Measurements from ENCODE around the gene IL34.

Gene IL34

DNA sequence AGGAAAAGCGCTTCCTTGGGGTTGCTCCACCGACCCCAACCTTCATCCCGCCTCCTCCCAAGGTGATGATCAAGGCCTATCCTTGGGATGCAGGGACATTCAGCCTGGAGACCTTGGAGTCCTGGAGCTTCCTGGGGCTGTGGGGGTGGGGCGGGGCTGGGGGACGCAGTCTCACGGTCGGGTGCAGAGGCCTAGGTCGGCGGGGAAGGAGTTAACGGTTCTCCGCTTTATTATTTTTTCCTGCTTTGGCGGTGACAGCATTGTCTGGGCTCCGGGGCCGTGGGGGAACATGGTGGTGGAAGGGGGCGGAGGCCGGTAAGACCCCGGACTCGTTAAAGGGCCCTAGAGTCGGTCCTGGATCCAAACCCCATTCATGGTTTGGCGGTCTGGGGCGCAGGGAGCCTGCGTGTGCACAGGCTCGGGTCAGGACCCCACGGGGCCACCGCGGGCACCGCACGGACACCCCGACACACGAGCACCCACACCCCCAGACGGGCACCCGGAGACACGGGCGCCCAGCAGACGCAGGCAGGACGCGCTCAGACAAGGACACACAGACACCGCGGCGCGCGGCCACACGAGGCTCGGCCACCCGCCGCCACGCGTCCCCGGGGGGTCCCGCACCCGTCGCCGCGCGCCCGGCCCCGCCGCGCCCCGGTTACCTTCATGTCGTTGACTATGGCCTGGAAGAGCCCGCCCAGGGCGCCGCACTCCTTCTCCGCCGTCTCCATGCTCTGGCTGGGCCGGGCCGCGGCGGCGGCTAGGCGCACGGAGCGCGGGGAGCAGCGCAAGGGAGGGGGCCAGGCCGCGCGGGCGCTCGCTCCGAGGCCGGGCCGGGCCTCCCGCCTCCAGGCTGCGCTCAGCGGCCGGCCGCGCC, 38.9 kb downstream of the IL34 start:
- ATAC-seq, result peak; percentile 43
- no peak overlapping the region for H3K27ac Mint-ChIP-seq

DNA sequence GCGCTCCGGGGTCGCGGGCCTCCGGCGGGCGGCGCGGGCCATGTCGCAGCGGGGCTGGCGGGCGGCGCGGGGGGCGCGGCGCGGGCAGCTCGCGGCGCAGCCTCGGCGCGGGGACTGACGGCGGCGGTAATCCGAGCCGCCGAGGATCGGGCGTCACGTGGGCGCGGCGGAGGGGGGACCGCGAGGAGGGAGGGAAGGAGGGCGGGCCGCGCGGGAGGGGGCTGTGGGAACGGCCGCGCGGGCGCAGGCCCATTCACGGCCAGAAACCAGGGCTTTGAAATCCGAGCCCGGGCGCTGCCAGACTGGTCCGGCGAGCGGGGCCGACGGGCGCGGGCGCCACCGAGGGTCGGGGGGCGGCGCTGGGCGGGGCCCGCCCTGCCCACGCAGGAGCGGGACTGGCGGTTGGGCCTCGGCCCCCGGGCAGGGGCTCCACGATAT, 39.6 kb downstream of the IL34 start, which contains the start of gene MTSS2:
TSS of gene MTSS2 (minus strand) at position 116 of the 438 bp plus-strand sequence. CDS start 262 bp downstream, outside the sequence.
- peak; percentile 4 for ATAC-seq
- Mint-ChIP-seq H3K36me3 (no peaks in the 10 kb centered on the region), H3K4me3 (peak within 1 kb of the TSS; percentile 18), H3K9me3 (no peaks in the 10 kb centered on the region), H3K27ac (no peak within 1 kb of the TSS), H3K4me1 (no peaks in the 10 kb centered on the region)
- no peak for DNase-seq (ENCODE audit: low spot score in 2 of 2)

More for the DNA sequence above, 38.9 kb downstream of the IL34 start:
- no peaks in the 10 kb centered on the region for H3K36me3 Mint-ChIP-seq
- H3K4me3 Mint-ChIP-seq, result peak overlapping the region; percentile 18
- H3K9me3 Mint-ChIP-seq, result no peaks in the 10 kb centered on the region
- peaks cover 6% of the 10 kb centered on the region for H3K4me1 Mint-ChIP-seq
- DNase-seq (ENCODE audit: low spot score in 2 of 2), result no peak

DNA sequence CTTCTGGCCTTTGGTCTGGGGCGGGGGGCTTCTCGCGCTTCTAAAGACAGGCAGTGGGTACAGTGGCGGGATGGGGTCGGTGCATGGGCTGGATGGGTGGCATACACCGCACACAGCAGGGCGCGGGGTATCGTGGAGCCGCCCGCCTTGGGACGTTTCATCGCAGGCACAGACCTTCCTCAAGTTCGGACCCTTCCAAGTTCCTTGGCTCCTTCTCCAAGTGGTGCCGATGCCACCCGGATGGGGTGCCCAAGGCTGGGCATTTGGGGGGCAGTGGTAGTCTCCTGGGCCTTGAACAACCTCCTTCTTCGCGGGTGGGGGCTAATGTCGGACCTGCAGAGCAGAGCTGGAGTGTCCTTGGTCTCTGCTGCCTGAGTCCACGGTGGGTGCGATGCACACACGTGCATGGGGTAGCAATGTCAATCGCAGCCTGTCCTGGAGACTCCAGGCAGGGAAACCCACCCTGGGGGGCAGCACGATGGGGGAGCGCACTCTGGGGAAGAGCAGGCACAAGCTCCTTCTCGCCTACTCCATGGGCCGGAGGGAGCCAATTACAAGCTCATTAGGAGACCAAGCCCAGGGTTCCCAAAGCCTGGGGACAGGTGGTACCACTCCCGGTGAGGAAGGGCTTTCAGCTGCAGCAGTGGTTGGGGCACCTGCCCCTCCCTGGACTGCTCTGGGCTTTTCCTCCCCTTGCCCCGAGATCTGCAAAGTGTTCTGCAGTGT, 40.2 kb downstream of the IL34 start:
- DNase-seq (ENCODE audit: low spot score in 2 of 2) (no peak), ATAC-seq (no peak)
- no peaks in the 10 kb centered on the region for H3K4me1 Mint-ChIP-seq
- no peak overlapping the region for H3K27ac Mint-ChIP-seq
- no peak overlapping the region for H3K4me3 Mint-ChIP-seq
- H3K36me3 Mint-ChIP-seq, result no peaks in the 10 kb centered on the region
- H3K9me3 Mint-ChIP-seq, result no peaks in the 10 kb centered on the region

DNA sequence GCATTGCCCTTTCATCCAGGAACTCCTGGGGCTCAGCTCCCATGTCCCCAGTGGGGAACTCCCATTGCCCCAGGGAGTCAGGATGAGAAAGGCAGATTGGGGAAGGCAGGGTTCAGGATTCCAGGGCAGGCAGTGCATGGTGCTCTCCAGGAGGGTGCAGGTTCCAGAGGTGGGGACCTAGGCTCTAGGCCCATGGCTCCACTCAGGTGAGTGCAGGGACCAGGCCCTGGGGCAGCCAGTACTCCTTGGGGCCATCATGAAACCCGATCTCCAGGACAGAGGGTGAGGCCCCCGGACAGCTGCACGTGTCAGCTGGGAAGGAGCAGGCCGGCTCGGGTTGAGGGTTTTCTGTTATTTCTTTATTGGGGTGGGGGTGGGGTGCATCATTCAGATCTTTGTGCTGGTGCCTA, 40.7 kb downstream of the IL34 start:
- Mint-ChIP-seq H3K27ac (no peak overlapping the region), H3K9me3 (no peaks in the 10 kb centered on the region), H3K36me3 (no peaks in the 10 kb centered on the region), H3K4me3 (peak overlapping the region; percentile 20), H3K4me1 (no peaks in the 10 kb centered on the region)
- no peak for DNase-seq (ENCODE audit: low spot score in 2 of 2)
- ATAC-seq, result no peak

DNA sequence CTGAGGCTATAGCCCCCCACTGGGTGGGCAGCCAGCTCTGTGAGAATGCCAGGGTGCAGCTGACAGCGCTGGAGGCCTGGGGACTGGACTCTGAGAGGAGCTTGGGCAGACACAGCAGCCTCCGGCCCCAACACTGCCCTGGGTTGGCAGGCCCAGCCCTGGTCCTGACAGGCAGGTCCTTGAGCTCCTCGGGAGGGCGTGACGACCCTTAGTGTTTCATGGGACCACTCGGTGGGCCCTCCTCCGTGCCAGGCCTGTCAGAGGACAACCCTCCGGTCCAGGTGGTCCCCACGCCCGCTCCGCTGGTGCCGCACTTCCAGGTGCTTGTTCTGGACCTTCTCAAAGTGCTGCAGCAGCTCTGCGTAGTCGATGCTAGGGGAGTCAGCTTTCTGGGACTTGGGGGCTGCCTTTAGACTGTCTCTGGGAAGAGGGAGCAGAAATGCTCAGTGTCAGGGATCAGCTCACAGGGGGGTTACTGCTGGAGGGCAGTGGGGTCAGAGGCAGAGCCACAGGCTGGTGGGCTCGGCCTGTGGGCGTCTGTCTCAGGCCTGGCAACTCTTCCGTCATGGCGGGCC, 41.4 kb downstream of the IL34 start:
- peak overlapping the region; percentile 20 for H3K4me3 Mint-ChIP-seq
- DNase-seq (ENCODE audit: low spot score in 2 of 2) (no peak), ATAC-seq (no peak)
- H3K9me3 Mint-ChIP-seq, result no peaks in the 10 kb centered on the region
- no peak overlapping the region for H3K27ac Mint-ChIP-seq
- H3K4me1 Mint-ChIP-seq, result no peaks in the 10 kb centered on the region
- no peaks in the 10 kb centered on the region for H3K36me3 Mint-ChIP-seq

DNA sequence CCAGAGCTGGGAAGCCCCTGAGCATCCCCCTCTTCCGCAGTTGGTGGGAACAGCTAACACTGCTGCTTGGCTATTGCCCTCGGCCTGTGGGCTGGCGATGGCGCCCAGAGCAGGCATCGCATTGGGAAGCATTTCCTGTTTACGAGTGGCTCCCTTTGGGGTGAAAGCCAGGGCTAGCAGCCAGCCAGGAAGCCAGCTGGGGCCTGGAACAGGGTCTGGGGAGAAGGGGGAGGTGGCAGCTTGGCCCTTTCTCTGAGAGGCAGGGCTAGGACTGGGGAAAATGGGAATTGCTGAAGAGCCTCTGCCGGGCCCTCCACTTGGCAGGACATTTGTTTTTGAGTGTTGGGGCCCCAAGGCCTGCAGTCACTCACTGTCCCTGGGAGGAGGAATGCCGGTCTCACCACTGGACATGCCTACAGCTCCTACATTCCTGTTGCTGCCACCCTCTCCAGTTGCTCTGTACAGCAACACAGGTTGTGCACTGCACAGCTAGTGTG, 41.9 kb downstream of the IL34 start:
- Mint-ChIP-seq H3K4me1 (no peaks in the 10 kb centered on the region), H3K36me3 (no peaks in the 10 kb centered on the region), H3K9me3 (no peaks in the 10 kb centered on the region), H3K4me3 (no peak overlapping the region), H3K27ac (no peak overlapping the region)
- DNase-seq (ENCODE audit: low spot score in 2 of 2) (no peak), ATAC-seq (no peak)

DNA sequence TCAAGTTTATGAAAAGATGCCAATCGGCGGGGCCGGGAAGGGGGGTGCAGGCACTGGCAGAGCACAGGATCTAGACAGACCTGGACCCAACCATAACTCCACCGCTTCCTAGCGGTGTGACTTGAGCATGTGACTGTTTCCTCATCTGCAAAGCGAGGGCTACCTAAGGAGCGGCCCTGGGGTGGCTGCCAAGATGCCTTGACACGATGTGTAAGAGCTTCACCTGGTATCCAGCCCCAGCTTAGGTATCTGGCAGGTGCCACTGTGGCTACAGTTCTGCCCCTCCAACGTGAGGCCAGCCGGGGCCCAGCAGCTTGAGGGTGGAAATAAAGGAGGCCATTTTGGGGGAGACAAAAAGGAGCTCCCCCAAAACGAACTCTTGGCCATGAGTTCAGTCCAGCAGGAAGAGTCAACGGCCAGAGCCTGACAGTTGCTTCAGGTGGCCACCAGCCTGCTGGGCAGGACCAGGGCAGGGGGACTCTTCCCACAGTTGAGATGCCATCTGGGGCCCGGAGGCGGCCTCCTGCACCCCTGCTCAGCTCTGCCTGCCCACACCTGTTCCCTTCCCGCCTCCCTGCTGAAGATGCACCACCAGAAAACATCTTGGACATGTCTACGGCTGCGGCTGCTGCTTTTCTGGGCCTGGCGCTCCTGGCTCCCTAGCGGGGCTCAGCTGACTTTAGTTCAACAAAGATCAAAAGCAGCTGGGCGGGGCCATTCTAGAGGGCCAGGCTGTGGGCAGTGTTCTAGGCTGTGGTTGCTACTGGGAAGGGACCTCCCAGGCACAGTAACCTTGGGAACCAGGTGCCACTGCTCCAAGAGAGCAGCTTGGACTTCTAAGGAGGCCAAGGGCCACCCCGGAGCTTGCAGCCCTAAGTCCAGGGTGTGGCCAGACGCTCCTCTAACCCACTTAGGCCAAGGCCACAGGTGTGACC, 42.9 kb downstream of the IL34 start:
- H3K4me1 Mint-ChIP-seq, result no peaks in the 10 kb centered on the region
- H3K4me3 Mint-ChIP-seq, result no peak overlapping the region
- ATAC-seq (no peak), DNase-seq (ENCODE audit: low spot score in 2 of 2) (no peak)
- H3K36me3 Mint-ChIP-seq, result no peaks in the 10 kb centered on the region
- H3K9me3 Mint-ChIP-seq, result no peaks in the 10 kb centered on the region
- H3K27ac Mint-ChIP-seq, result no peak overlapping the region

DNA sequence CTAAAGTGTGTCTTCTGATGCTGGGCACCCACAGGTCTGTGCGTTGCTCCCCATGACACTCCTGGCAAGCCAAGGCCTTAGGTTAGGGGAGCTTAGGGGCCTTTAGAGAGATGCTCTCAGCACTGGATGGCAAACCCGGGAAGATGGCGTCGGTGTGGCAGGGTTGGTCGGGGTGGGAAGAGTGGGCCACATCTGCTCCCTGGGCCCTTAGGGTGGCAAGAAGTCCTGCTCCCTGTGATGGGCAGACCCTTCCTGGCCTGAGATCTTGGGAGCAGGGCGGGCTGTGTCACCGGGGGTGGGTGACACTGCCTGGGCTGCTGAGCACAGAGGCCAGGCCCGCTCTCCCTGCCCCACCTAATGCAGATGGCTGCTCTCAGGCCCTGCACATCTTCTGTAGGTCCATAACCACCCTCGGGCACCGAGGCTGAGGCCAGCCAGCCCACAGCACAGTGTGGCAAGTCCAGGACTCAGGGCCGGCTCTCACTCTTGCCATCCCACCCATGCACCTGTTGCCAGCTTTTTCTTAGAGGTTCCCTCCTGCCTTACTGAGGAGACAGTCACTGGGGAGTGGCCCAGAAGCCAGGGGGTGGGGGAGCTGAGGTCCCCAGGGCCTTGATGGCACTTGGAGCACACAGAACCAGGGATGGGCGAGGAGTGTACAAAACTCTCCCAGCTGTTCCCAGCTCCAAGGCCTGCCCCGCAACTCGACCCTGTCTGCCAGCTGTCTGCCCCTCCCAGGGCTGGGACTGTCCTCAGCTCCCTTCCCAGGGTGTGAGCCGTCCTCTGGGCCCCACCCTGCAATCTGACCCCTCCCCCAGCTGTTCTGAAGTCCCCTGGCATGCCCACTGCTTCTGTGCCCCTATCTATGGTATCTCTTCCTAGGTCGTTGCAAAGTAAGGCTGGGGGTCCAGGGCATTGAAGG, 43.9 kb downstream of the IL34 start:
- Mint-ChIP-seq H3K4me1 (peaks cover under 1% of the 10 kb centered on the region), H3K36me3 (no peaks in the 10 kb centered on the region), H3K4me3 (no peak overlapping the region), H3K9me3 (no peaks in the 10 kb centered on the region), H3K27ac (peak overlapping the region; percentile 26)
- ATAC-seq, result no peak
- no peak for DNase-seq (ENCODE audit: low spot score in 2 of 2)

DNA sequence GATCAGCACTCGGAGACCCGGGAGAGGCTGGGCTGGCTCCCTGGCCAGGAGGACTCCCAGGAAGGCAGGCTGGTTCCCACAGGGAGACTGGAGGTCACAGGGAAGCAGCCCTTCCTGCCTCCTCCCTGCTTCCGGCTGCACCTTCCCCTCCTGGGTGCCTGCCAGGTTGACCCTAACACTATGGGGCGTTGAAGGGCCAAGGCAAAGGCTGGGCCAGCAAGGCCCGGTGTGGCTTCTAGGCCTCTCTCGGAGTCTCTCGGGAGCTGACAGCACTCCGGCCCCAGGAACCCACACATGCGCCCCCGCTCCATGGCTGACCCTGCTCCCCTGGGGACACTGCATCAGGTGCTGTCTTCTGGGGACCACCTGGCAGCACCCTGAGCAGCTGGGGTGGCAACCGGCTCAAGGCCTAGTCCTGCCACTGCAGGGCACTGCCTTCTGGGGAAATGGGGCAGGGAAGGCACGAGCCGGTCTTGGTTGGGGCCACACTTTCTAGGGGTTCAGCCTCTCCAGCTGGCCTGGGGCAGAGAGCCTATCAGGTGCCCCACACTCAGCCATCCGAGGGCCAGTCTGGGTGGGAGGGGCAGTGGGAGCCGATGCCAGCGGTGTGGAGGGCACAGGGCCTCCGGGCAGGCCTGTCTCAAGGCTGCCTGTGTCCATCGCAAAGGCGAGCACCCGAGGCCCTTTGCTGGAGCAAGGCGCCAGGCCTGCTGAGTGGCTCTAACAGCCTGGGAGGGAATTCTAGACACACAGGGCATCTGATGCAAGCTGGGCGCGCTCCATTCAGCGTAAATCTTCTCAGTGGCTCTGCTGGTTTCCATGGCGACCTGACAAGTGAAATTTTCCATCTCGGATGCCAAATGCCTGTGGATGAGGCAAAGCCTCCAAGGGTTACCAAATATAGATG, 45.1 kb downstream of the IL34 start:
- Mint-ChIP-seq H3K9me3 (no peaks in the 10 kb centered on the region), H3K36me3 (no peaks in the 10 kb centered on the region), H3K27ac (no peak overlapping the region), H3K4me3 (no peak overlapping the region), H3K4me1 (peaks cover 11% of the 10 kb centered on the region)
- ATAC-seq (no peak), DNase-seq (ENCODE audit: low spot score in 2 of 2) (no peak)

DNA sequence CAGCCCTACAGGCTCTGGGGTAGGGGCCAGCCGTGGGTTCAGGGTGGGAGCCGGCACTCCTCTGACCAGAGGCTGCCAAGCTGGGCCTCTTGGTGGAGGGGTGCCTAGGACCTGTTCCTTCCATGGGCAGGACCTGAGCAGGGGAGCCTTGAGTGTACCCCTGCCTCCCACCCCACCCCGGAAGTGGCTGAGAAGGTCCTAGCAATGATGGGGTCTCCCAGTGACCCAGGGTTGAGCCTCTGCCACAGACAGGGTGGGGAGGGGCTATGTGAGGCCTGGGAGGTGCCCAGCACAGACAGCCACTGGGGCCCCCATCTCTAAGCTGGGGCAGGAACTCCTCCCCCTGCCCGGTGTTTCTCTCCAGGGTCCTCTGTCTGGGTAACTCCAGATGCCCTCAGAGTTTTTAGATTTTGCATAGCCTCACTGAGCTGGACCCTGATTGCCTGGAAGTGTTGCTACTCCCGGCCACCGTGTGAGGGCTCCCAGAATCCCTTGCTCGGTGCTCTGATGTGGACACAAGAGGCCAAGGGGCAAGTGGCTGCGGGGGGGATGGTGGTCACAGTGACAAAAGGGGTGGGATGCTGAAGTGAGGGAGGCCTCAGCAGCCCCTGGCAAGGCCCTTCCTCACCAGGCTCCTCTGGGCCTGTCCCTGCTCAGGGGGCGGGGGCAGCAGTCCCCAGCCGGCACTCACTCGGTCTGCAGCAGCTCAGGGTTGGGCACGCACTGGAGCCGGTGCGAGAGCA, 45.9 kb downstream of the IL34 start:
- H3K4me1 Mint-ChIP-seq, result peaks cover 18% of the 10 kb centered on the region
- H3K4me3 Mint-ChIP-seq, result no peak overlapping the region
- H3K27ac Mint-ChIP-seq, result no peak overlapping the region
- ATAC-seq (no peak), DNase-seq (ENCODE audit: low spot score in 2 of 2) (no peak)
- H3K36me3 Mint-ChIP-seq, result no peaks in the 10 kb centered on the region
- no peaks in the 10 kb centered on the region for H3K9me3 Mint-ChIP-seq

DNA sequence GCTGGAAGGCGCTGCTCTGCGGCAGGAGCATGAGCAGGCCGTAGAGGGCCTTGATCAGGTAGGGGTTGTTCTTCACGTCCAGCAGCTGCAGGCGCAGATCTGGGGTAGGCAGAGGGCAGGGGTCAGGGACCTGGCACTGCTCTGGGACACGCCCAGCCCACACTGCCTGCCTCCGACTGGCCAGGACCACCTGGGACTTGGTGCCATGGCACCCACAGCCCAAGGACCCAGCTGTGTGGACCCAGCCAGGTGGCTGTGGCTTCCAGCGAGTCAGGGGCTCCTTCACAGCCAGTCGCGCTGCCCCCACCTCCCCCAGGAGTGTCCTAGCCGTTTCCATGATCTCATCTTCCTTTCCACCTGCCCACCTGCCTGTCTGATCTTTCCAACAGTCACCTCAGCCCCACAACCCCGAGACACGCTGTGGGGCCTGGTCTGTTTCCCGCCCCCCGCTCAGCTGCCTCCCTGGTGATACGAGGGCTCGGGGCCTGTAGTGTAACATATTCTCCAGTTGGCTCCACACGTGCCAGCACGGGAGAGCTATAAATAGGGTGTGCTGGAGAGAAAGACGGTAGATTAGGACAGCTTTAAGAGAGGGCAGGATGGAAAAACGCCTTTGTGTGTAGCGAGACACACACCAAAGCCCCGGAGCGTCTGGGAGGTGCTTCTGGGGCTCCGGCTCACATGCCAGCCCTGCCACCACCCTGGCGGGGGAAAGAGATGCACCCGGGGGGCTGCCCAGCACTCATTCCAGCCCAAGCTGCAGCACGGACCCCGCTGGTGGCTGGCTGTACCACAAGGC, 46.7 kb downstream of the IL34 start:
- DNase-seq (ENCODE audit: low spot score in 2 of 2) (no peak), ATAC-seq (no peak)
- no peak overlapping the region for H3K27ac Mint-ChIP-seq
- H3K9me3 Mint-ChIP-seq, result no peaks in the 10 kb centered on the region
- no peak overlapping the region for H3K4me3 Mint-ChIP-seq
- peaks cover 18% of the 10 kb centered on the region for H3K4me1 Mint-ChIP-seq
- H3K36me3 Mint-ChIP-seq, result no peaks in the 10 kb centered on the region
